Measurements from ENCODE around the gene SLC38A8. TPM values are rescaled to one million over a fixed set of nuclear protein-coding genes. Genes with fewer than 3 reads are reported as not detected.

The SLC38A8 gene
- polyA plus RNA-seq, 6 donors from 2014 or later, result not detected

- peaks cover 8 to 13% (median 9%) of the 10 kb centered on the region in 3 donors for H3K27me3 Mint-ChIP-seq
- H3K36me3 Mint-ChIP-seq, result peaks cover 0 to 8% of the 10 kb centered on the region in 2 donors
- peaks cover under 1 to 11% (median 6%) of the 10 kb centered on the region in 7 donors for H3K9me3 Mint-ChIP-seq
- no peak overlapping the region for H3K27ac Mint-ChIP-seq
- ATAC-seq (ENCODE audit: low read depth in 2 of 2), result no peak
- no peak overlapping the region for H3K4me3 Mint-ChIP-seq
- no peak for DNase-seq
- no peaks in the 10 kb centered on the region for H3K4me1 Mint-ChIP-seq
These were observed 59.1 kb downstream of the SLC38A8 start for GRCh38 chr16:83983491-83983890.

- H3K27ac Mint-ChIP-seq, result no peak overlapping the region
- no peak for ATAC-seq (ENCODE audit: low read depth in 2 of 2)
- no peaks in the 10 kb centered on the region for H3K4me1 Mint-ChIP-seq
- H3K9me3 Mint-ChIP-seq, result peaks cover 6 to 20% (median 8%) of the 10 kb centered on the region in 7 donors
- DNase-seq, result no peak
- peaks cover 0 to 8% of the 10 kb centered on the region in 2 donors for H3K36me3 Mint-ChIP-seq
- H3K27me3 Mint-ChIP-seq, result peaks cover 0 to 7% (median 4%) of the 10 kb centered on the region in 3 donors
- H3K4me3 Mint-ChIP-seq, result no peak overlapping the region
These were observed 60.8 kb downstream of the SLC38A8 start for GRCh38 chr16:83981799-83982198.

- H3K9me3 Mint-ChIP-seq, result peaks cover 6 to 20% (median 8%) of the 10 kb centered on the region in 7 donors
- DNase-seq (no peak), ATAC-seq (ENCODE audit: low read depth in 2 of 2) (no peak)
- H3K27ac Mint-ChIP-seq, result peak overlapping the region in 1 of 6 donors; percentile 42
- H3K36me3 Mint-ChIP-seq, result peaks cover 0 to 8% of the 10 kb centered on the region in 2 donors
- peak overlapping the region in 1 of 8 donors; percentile 72 for H3K4me3 Mint-ChIP-seq
- peaks cover 0 to 11% (median 7%) of the 10 kb centered on the region in 3 donors for H3K27me3 Mint-ChIP-seq
- H3K4me1 Mint-ChIP-seq, result no peaks in the 10 kb centered on the region
These were observed 61.8 kb downstream of the SLC38A8 start for GRCh38 chr16:83980794-83981193.

- ATAC-seq (ENCODE audit: low read depth in 2 of 2), result no peak
- Mint-ChIP-seq H3K36me3 (peaks cover 0 to 8% of the 10 kb centered on the region in 2 donors), H3K4me3 (no peak overlapping the region), H3K4me1 (peaks cover 0 to 4% (median 0%) of the 10 kb centered on the region in 3 donors), H3K9me3 (peaks cover 6 to 20% (median 8%) of the 10 kb centered on the region in 7 donors), H3K27me3 (peaks cover 11 to 19% (median 13%) of the 10 kb centered on the region in 3 donors), H3K27ac (no peak overlapping the region)
- DNase-seq, result no peak
These were observed 63.2 kb downstream of the SLC38A8 start for GRCh38 chr16:83979441-83979840.

GRCh38 chr16:83978401-83978904, 64.1 kb downstream of the SLC38A8 start:
- Mint-ChIP-seq H3K27ac (no peak overlapping the region), H3K9me3 (peaks cover 6 to 20% (median 8%) of the 10 kb centered on the region in 7 donors), H3K36me3 (peaks cover 0 to 8% of the 10 kb centered on the region in 2 donors), H3K4me1 (peaks cover 0 to 4% (median 0%) of the 10 kb centered on the region in 3 donors), H3K27me3 (peaks cover 14 to 25% (median 14%) of the 10 kb centered on the region in 3 donors), H3K4me3 (no peak overlapping the region)
- DNase-seq, result no peak
- ATAC-seq (ENCODE audit: low read depth in 2 of 2), result no peak

- DNase-seq (no peak), ATAC-seq (ENCODE audit: low read depth in 2 of 2) (no peak)
- Mint-ChIP-seq H3K36me3 (peaks cover 0 to 8% of the 10 kb centered on the region in 2 donors), H3K4me1 (peaks cover 0 to 4% (median 0%) of the 10 kb centered on the region in 3 donors), H3K27ac (no peak overlapping the region), H3K27me3 (peaks cover 14 to 36% (median 21%) of the 10 kb centered on the region in 3 donors), H3K4me3 (no peak overlapping the region), H3K9me3 (peaks cover 6 to 20% (median 8%) of the 10 kb centered on the region in 7 donors)
These were observed 65.4 kb downstream of the SLC38A8 start for GRCh38 chr16:83977056-83977815.

- Mint-ChIP-seq H3K9me3 (peaks cover 6 to 20% (median 8%) of the 10 kb centered on the region in 7 donors), H3K27ac (no peak overlapping the region), H3K36me3 (peaks cover 0 to 8% of the 10 kb centered on the region in 2 donors), H3K27me3 (peaks cover 14 to 43% (median 31%) of the 10 kb centered on the region in 3 donors), H3K4me3 (peak overlapping the region in 1 of 8 donors; percentile 9), H3K4me1 (peaks cover 0 to 4% (median 0%) of the 10 kb centered on the region in 3 donors)
- ATAC-seq (ENCODE audit: low read depth in 2 of 2) (no peak), DNase-seq (no peak)
These were observed 66.9 kb downstream of the SLC38A8 start for GRCh38 chr16:83975590-83976260.

- peaks cover 6 to 19% (median 8%) of the 10 kb centered on the region in 7 donors for H3K9me3 Mint-ChIP-seq
- ATAC-seq (ENCODE audit: low read depth in 2 of 2) (no peak), DNase-seq (no peak)
- H3K27ac Mint-ChIP-seq, result no peak overlapping the region
- peak overlapping the region in 1 of 8 donors; percentile 19 for H3K4me3 Mint-ChIP-seq
- peaks cover 0 to 8% of the 10 kb centered on the region in 2 donors for H3K36me3 Mint-ChIP-seq
- peaks cover 14 to 47% (median 39%) of the 10 kb centered on the region in 3 donors for H3K27me3 Mint-ChIP-seq
- H3K4me1 Mint-ChIP-seq, result peaks cover 0 to 8% (median 2%) of the 10 kb centered on the region in 3 donors
These were observed 68.1 kb downstream of the SLC38A8 start for GRCh38 chr16:83974475-83974874.

GRCh38 chr16:83973581-83974385, 68.8 kb downstream of the SLC38A8 start:
- peaks cover 0 to 1% of the 10 kb centered on the region in 2 donors for H3K36me3 Mint-ChIP-seq
- peaks cover 14 to 52% (median 46%) of the 10 kb centered on the region in 3 donors for H3K27me3 Mint-ChIP-seq
- H3K9me3 Mint-ChIP-seq, result peaks cover 2 to 12% (median 5%) of the 10 kb centered on the region in 7 donors
- H3K27ac Mint-ChIP-seq, result no peak overlapping the region
- H3K4me3 Mint-ChIP-seq, result peak overlapping the region in 1 of 8 donors; percentile 19
- peaks cover 0 to 13% (median 5%) of the 10 kb centered on the region in 3 donors for H3K4me1 Mint-ChIP-seq
- ATAC-seq (ENCODE audit: low read depth in 2 of 2) (no peak), DNase-seq (no peak)

GRCh38 chr16:83973077-83973476, 69.5 kb downstream of the SLC38A8 start:
- Mint-ChIP-seq H3K4me3 (no peak overlapping the region), H3K9me3 (peaks cover 0 to 5% (median 2%) of the 10 kb centered on the region in 7 donors), H3K27ac (peak overlapping the region in 1 of 6 donors; percentile 11), H3K27me3 (peaks cover 14 to 53% (median 47%) of the 10 kb centered on the region in 3 donors), H3K36me3 (peaks cover 0 to 1% of the 10 kb centered on the region in 2 donors), H3K4me1 (peaks cover under 1 to 13% (median 5%) of the 10 kb centered on the region in 3 donors)
- DNase-seq, result no peak
- no peak for ATAC-seq (ENCODE audit: low read depth in 2 of 2)

GRCh38 chr16:83972256-83973008, 70.2 kb downstream of the SLC38A8 start:
- Mint-ChIP-seq H3K27ac (peak overlapping the region in 1 of 6 donors; percentile 11), H3K4me3 (peak overlapping the region in 2 of 8 donors; percentile 20 to 35), H3K4me1 (peaks cover 6 to 17% (median 7%) of the 10 kb centered on the region in 3 donors), H3K36me3 (peaks cover 0 to 7% of the 10 kb centered on the region in 2 donors), H3K27me3 (peaks cover 14 to 59% (median 54%) of the 10 kb centered on the region in 3 donors), H3K9me3 (no peaks in the 10 kb centered on the region)
- ATAC-seq (ENCODE audit: low read depth in 2 of 2), result no peak
- DNase-seq, result no peak

All from naive B cell (primary cell).